Stimulated activated CD4-positive, alpha-beta T cell treated with anti-CD3 and anti-CD28 coated beads, Interleukin-1b, Interleukin-23, amount 100 ng/mL, for 48 hours (primary cell): Measurements from ENCODE around the gene LMAN1L.

Experiments
- DNase-seq: peaks from one replicate; pipeline ENCODE4 v3.0.0-alpha.2; 2020

LMAN1L gene

GRCh38 chr15:74794248-74794969, 18.2 kb upstream of the LMAN1L start:
- DNase-seq: no peak

DNA sequence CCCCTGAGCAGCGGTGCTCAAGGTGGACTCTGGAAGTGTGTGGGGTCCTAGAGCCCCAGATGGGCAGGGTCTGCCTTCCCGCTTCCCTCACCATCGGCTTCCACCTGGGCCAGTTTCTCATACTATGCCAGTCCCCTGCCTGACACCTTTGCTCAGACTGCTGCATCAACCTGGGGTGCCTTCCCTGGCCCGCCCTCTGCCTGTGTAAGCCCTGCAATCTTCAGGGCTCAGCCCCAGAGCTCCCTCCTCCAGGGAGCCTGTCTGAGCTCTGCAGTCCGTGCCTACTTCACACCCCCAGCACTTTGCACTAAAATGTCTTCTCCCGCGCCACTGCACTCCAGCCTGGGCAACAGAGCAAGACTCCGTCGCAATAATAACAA, 17.7 kb upstream of the LMAN1L start:
- no peak for DNase-seq

GRCh38 chr15:74795966-74796625, 16.5 kb upstream of the LMAN1L start:
- DNase-seq: peak; percentile 63

- no peak for DNase-seq
Measured at GRCh38 chr15:74798388-74799254, 14.0 kb upstream of the LMAN1L start.

- DNase-seq: no peak
Measured at GRCh38 chr15:74799255-74799855, 13.3 kb upstream of the LMAN1L start.

DNA sequence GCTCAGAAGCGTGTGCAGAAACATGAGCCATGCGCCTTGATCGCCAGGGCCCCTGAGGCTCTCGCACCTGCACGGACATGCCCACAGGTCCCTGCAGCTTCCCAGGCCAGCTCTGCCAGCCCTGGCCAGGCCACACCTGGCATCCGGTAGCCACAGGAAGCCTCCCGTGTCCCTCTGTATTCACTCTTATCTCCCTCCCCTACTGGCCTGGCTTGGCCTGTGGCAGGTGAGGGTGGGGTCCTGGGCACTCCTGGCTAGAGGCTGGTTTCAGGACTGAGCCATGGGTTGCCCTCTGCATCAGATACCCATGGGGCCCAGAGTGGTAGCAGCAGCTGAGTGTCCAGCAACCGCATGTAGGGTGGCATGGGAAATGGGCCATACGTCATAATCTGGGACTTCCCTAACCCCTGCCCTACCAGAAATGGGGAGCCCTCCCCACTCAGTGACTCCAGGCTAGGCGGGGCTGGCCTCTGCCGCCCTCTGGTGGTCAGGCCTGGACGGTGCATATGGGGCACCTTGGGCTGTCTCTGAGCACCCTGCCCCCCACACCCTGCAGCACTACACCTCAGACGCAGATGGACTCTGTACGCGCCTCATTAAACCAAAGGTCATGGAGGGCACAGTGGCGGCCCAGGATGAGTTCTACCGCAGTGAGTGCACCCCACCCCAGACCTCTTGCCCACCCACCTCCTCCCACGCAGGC, 12.6 kb upstream of the LMAN1L start:
- peak; percentile 84 for DNase-seq

DNA sequence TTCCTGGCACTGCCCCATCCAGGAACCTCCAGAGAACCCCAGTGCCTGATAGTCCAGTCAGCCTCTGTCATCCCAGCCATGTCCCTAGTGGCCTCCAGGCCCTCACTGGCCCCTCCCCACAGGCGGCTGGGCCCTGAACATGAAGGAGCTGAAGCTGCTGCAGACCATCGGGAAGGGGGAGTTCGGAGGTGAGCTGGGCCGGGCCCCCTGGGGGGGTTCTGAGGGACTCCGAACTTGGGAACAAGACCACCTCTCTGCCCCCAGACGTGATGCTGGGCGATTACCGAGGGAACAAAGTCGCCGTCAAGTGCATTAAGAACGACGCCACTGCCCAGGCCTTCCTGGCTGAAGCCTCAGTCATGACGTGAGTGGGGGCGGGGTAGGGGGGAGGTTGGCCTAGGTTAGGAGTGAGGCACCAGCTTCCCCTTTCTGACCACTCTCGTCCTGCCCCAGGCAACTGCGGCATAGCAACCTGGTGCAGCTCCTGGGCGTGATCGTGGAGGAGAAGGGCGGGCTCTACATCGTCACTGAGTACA, 12.0 kb upstream of the LMAN1L start:
- no peak for DNase-seq

DNA sequence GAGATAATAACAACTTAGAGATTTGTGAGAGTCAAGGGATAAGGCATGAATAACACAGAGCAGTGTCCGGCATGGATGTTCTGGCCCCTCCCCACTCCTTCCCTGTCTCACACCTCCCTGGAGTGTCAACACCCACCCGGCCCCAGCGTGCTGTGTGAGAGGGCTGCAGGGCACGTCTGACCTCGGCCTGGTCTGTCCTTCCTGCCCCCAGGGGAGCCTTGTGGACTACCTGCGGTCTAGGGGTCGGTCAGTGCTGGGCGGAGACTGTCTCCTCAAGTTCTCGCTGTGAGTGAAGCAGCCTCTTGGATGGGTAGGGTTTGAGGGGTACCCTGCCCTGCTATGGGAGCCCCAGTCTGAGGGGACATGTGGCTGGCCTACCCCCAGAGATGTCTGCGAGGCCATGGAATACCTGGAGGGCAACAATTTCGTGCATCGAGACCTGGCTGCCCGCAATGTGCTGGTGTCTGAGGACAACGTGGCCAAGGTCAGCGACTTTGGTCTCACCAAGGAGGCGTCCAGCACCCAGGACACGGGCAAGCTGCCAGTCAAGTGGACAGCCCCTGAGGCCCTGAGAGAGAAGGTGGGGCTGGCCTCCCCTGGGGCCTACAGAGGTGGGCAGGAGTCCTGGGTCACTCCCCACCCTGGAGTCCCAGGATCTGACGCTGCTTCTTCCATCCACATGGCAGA, 11.2 kb upstream of the LMAN1L start:
- no peak for DNase-seq

DNA sequence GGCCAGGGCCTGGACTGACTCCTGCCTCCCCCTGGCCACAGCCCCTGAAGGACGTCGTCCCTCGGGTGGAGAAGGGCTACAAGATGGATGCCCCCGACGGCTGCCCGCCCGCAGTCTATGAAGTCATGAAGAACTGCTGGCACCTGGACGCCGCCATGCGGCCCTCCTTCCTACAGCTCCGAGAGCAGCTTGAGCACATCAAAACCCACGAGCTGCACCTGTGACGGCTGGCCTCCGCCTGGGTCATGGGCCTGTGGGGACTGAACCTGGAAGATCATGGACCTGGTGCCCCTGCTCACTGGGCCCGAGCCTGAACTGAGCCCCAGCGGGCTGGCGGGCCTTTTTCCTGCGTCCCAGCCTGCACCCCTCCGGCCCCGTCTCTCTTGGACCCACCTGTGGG, 10.3 kb upstream of the LMAN1L start:
- DNase-seq: no peak

DNA sequence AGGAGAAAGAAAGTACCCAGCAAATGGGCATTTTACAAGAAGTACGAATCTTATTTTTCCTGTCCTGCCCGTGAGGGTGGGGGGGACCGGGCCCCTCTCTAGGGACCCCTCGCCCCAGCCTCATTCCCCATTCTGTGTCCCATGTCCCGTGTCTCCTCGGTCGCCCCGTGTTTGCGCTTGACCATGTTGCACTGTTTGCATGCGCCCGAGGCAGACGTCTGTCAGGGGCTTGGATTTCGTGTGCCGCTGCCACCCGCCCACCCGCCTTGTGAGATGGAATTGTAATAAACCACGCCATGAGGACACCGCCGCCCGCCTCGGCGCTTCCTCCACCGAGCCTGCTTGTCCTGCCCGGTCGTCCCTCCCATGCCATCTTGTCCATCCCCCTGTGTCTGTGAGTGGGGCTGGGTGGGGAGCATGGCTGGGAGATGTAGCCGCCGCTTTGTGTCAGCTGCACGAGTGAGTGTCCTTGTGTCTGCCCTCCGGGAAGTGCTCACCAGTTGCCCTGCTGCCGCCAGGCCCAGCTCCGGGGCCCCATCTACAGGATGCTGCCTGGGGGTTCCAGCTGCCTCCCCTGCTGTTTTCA, 9.7 kb upstream of the LMAN1L start:
- DNase-seq: no peak

DNA sequence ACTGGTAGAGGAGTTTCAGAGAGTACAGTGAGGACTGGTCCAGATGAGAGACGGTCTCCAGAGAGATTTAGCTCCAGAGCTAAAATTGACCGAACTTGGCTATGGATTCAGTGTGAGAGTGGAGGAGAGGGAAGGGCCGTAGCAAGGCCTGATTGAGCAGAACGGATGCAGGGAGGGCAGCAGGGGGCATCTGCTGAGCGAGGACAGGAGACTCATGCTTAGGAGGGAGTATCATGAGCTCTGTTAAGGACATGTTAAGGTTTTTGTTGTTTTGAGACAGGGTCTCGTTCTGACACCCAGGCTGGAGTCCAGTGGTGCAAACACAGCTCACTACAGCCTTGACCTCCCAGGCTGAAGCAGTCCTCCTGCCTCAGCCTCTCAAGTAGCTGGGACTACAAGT, 7.7 kb upstream of the LMAN1L start:
- DNase-seq: no peak

DNA sequence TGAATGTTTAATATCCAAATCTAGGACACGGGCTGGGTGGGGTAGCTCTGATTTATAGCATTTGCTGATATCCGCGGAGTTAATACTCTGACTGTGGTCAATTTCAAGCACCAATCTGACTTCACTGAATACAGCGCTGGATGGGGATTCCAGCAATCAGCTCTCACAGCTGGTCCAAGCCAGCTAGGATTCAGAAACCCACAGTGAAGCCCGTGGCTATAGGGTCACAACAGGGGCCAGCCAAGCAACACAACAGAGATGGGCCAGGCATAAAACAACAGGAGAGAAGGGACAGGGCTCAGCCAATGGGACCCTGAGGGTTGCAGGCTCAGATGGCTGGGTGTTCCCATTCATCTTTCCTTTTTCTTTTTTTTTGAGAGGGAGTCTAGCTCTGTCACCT, 5.4 kb upstream of the LMAN1L start:
- no peak for DNase-seq

GRCh38 chr15:74808078-74808839, 4.4 kb upstream of the LMAN1L start:
- DNase-seq: no peak

DNA sequence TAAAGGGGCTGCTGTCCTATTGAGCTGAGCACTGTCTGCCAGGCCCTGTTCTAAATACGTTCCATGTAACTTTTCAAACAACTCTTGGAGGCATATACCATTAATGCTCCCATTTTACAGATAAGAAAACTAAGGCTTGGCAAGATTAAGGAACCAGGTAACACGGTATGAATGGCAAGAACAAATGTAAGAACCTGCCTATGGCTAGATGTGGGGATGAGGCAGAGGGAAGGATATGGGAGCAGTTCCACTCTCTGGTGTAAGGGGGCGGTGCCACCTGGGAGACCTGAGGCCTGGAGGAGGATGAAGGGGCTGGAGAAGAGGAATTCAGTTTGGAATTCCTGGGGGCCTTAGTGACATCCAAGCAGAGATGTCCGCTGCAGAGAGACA, 3.8 kb upstream of the LMAN1L start:
- no peak for DNase-seq

GRCh38 chr15:74809242-74809641, 3.4 kb upstream of the LMAN1L start:
- DNase-seq: no peak

- no peak for DNase-seq
Measured at GRCh38 chr15:74809956-74810355, 2.7 kb upstream of the LMAN1L start.

DNA sequence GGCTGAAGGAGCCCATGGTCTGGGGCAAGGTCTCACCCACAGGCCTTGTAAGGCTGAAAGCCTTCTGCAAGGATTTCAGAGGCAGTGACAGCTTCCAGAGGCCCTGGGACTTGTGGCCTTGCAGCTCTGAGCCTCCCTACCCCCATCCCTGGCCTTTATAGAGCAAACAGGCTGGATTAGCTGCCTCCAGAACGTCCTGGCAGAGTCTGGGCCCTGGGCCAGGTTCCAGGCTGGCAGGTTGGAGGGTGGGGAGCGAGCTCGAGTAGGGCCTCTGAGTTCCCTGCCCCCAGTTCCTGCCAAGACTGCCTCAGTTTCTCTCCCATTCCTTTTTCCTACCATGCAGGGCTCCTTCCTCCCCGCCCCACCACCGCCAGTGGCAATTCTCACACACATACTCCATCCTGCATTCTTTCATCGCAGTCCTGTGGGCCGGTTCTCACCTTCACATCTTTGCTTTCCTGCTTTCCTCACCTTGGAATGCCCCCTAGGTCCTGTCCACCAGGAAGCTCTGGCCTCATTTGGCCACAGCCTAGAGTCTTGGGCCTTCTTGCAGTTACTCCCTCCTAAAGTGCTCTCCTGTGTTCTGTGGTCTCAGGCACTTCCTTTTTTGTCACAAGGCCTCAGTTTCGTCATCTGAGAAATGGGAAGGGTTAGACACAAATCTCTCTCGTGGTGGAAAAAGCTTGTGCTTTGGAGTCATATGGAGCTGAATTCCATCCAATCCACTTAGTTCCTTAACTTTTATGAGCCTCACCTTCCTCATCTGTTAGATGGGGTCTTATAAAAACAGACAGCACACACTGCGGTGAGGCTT, 2.7 kb downstream of the LMAN1L start:
- no peak for DNase-seq

- no peak for DNase-seq
Measured at GRCh38 chr15:74815961-74816360, 3.3 kb downstream of the LMAN1L start.

DNA sequence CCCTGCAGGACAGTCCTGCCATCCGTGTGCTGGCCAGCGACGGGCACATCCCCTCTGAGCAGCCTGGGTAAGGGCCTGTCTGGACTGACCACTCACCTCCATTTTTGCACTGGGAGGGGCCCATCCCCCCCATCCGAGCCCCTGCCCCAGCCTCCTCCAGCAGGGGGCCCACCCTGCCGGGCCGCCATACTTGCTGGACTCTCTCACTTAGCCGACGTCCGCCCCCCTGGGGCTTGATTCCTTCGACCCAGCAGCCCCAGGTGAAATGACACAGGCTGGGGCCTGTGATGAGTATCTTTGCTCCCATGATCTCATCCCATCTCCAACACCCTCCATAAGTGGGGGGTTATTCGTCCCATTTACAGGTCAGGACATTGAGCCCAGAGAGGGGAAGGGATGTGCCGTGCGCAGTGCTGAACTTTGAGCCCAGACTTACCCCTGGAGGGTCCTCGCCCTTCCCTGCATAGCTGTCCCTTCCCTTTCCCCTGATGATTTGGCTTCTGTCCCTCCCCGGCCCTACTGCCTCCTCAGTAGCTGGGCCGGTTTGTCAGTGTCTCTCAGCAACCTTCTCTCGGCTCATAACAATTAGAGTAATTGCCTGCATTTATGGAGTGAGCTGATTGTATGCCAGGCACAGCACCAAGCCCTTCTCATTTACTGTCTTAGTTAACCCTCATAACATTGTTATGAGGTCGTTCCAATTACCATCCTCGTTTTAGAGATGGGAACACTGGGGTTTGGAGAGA, 4.2 kb downstream of the LMAN1L start:
- no peak for DNase-seq
